ENCODE measurements around the gene DRG1. TPM values are rescaled to one million over a fixed set of nuclear protein-coding genes. Genes with fewer than 3 reads are reported as not detected.
"Not testable (repeated sequence)": the region's sequence is repeated elsewhere in the genome, so short reads cannot be mapped to it uniquely, and the experiment has no call there.

DRG1 gene
- total and polyA plus RNA-seq, 2 experiments from 2014 or later, result 63.9 to 87.6 TPM

DNA sequence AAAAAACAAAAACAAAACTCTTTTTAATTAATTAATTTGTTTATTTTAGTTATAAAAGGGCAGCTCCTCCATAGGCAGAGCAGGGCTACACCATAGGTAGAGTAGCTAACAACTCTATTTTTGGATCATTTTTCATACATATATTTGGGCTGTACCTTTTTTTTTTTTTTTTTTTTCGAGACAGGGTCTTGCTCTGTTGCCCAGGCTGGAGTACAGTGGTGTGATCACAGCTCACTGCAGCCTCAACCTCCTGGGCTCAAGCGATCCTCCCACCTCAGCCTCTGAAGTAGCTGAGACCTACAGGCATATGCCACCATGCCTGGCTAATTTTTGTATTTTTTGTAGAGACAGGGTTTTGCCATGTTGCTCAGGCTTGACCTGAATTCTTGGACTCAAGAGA lies 2.9 kb downstream of the DRG1 start:
- H3K27ac Mint-ChIP-seq; H3K27ac ChIP-seq (ENCODE audit: low read depth); H3K9me3 Mint-ChIP-seq; H3K4me3 Mint-ChIP-seq; DNase-seq (ENCODE audit: low spot score); H3K4me3 ChIP-seq; H2AFZ ChIP-seq; ATAC-seq; H3F3A ChIP-seq (replicated peaks; ENCODE audit: low read depth); H3K27me3 Mint-ChIP-seq (ENCODE audit: insufficient read depth, low read depth, poor library complexity); H3K4me2 ChIP-seq; H3K4me1 Mint-ChIP-seq; H3K9me2 ChIP-seq (ENCODE audit: insufficient read depth); H3K27me3 ChIP-seq (ENCODE audit: insufficient read depth): not testable (repeated sequence)
- Histone ChIP-seq H3K79me2 (replicated peaks; ENCODE audit: insufficient read depth) (peaks cover 61% of the 10 kb centered on the region), H4K20me1 (replicated peaks; ENCODE audit: insufficient read depth) (peaks cover 31% of the 10 kb centered on the region), H3K36me3 (ENCODE audit: insufficient read depth) (peaks cover 38% of the 10 kb centered on the region), H3K4me1 (ENCODE audit: insufficient read depth) (peaks cover 16% of the 10 kb centered on the region)
- H3K36me3 Mint-ChIP-seq (ENCODE audit: low read depth), result peaks cover 47% of the 10 kb centered on the region

DNA sequence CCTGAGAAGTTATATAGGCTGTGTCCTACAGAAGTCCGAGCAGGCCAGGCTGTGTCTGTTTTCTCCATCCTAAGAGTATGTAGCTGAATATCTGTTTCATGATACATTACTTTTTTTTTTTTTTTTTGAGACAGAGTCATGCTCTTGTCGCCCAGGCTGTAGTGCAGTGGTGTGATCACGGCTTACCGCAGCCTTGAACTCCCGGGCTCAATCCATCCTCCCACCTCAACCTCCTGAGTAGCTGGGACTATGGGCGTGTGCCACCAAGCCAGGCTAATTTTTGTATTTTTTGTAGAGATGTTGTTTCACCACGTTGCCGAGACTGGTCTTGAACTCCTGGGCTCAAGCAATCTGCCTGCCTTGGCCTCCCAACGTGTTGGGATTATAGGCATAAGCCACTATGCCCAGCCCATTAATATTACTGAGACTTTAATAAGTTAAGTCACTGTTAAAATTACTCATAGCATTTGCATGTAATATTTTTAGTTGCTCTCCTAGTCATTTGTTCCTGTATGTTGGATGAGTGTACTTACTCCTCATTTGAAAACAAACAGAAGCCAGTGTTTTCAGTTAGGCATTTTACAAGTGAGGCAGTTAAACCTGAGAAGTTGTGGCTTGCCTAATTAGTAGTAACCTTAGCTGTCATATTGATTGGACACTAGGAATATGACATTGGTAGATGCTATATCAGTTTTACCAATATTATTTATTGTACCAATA lies 26.1 kb downstream of the DRG1 start:
- H3K4me1 Mint-ChIP-seq, result no peaks in the 10 kb centered on the region
- ATAC-seq, result no peak
- no peak for DNase-seq (ENCODE audit: low spot score)
- no peak for TF ChIP-seq JUNB (IDR thresholded peaks at IDR 0.05; ENCODE audit: unreplicated experiment)
- TF ChIP-seq POLR2AphosphoS5 (IDR thresholded peaks at IDR 0.05; ENCODE audit: low read depth), result no peak
- no peak for TF ChIP-seq ZNF331 (CRISPR knock-in tag; IDR thresholded peaks at IDR 0.05; ENCODE audit: low read depth)
- TF ChIP-seq, protein P1, sequence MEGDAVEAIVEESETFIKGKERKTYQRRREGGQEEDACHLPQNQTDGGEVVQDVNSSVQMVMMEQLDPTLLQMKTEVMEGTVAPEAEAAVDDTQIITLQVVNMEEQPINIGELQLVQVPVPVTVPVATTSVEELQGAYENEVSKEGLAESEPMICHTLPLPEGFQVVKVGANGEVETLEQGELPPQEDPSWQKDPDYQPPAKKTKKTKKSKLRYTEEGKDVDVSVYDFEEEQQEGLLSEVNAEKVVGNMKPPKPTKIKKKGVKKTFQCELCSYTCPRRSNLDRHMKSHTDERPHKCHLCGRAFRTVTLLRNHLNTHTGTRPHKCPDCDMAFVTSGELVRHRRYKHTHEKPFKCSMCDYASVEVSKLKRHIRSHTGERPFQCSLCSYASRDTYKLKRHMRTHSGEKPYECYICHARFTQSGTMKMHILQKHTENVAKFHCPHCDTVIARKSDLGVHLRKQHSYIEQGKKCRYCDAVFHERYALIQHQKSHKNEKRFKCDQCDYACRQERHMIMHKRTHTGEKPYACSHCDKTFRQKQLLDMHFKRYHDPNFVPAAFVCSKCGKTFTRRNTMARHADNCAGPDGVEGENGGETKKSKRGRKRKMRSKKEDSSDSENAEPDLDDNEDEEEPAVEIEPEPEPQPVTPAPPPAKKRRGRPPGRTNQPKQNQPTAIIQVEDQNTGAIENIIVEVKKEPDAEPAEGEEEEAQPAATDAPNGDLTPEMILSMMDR (conservative IDR thresholded peaks at IDR 0.05; ENCODE audit: low read depth in 2 of 2), result no peak
- TF ChIP-seq STAT1 (IDR thresholded peaks at IDR 0.05; ENCODE audit: unreplicated experiment), result no peak
- TF ChIP-seq, protein P2, sequence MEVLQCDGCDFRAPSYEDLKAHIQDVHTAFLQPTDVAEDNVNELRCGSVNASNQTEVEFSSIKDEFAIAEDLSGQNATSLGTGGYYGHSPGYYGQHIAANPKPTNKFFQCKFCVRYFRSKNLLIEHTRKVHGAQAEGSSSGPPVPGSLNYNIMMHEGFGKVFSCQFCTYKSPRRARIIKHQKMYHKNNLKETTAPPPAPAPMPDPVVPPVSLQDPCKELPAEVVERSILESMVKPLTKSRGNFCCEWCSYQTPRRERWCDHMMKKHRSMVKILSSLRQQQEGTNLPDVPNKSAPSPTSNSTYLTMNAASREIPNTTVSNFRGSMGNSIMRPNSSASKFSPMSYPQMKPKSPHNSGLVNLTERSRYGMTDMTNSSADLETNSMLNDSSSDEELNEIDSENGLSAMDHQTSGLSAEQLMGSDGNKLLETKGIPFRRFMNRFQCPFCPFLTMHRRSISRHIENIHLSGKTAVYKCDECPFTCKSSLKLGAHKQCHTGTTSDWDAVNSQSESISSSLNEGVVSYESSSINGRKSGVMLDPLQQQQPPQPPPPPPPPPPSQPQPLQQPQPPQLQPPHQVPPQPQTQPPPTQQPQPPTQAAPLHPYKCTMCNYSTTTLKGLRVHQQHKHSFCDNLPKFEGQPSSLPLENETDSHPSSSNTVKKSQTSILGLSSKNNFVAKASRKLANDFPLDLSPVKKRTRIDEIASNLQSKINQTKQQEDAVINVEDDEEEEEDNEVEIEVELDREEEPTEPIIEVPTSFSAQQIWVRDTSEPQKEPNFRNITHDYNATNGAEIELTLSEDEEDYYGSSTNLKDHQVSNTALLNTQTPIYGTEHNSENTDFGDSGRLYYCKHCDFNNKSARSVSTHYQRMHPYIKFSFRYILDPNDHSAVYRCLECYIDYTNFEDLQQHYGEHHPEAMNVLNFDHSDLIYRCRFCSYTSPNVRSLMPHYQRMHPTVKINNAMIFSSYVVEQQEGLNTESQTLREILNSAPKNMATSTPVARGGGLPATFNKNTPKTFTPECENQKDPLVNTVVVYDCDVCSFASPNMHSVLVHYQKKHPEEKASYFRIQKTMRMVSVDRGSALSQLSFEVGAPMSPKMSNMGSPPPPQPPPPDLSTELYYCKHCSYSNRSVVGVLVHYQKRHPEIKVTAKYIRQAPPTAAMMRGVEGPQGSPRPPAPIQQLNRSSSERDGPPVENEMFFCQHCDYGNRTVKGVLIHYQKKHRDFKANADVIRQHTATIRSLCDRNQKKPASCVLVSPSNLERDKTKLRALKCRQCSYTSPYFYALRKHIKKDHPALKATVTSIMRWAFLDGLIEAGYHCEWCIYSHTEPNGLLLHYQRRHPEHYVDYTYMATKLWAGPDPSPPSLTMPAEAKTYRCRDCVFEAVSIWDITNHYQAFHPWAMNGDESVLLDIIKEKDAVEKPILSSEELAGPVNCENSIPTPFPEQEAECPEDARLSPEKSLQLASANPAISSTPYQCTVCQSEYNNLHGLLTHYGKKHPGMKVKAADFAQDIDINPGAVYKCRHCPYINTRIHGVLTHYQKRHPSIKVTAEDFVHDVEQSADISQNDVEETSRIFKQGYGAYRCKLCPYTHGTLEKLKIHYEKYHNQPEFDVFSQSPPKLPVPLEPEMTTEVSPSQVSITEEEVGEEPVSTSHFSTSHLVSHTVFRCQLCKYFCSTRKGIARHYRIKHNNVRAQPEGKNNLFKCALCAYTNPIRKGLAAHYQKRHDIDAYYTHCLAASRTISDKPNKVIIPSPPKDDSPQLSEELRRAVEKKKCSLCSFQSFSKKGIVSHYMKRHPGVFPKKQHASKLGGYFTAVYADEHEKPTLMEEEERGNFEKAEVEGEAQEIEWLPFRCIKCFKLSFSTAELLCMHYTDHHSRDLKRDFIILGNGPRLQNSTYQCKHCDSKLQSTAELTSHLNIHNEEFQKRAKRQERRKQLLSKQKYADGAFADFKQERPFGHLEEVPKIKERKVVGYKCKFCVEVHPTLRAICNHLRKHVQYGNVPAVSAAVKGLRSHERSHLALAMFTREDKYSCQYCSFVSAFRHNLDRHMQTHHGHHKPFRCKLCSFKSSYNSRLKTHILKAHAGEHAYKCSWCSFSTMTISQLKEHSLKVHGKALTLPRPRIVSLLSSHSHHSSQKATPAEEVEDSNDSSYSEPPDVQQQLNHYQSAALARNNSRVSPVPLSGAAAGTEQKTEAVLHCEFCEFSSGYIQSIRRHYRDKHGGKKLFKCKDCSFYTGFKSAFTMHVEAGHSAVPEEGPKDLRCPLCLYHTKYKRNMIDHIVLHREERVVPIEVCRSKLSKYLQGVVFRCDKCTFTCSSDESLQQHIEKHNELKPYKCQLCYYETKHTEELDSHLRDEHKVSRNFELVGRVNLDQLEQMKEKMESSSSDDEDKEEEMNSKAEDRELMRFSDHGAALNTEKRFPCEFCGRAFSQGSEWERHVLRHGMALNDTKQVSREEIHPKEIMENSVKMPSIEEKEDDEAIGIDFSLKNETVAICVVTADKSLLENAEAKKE (CRISPR knock-in tag; IDR thresholded peaks at IDR 0.05), result no peak
- TF ChIP-seq NANOG (IDR thresholded peaks at IDR 0.05; ENCODE audit: borderline replicate concordance), result no peak
- TF ChIP-seq EZH2 (IDR thresholded peaks at IDR 0.05; ENCODE audit: low read depth, unreplicated experiment), result no peak
- TF ChIP-seq, protein P3, sequence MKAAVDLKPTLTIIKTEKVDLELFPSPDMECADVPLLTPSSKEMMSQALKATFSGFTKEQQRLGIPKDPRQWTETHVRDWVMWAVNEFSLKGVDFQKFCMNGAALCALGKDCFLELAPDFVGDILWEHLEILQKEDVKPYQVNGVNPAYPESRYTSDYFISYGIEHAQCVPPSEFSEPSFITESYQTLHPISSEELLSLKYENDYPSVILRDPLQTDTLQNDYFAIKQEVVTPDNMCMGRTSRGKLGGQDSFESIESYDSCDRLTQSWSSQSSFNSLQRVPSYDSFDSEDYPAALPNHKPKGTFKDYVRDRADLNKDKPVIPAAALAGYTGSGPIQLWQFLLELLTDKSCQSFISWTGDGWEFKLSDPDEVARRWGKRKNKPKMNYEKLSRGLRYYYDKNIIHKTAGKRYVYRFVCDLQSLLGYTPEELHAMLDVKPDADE (IDR thresholded peaks at IDR 0.05), result no peak

More for the DNA sequence above, 26.1 kb downstream of the DRG1 start:
- H3K36me3 ChIP-seq (ENCODE audit: insufficient read depth), result peaks cover 55% of the 10 kb centered on the region
- H3K27me3 Mint-ChIP-seq (ENCODE audit: insufficient read depth, low read depth, poor library complexity), result peaks cover 7% of the 10 kb centered on the region
- H3K9me2 ChIP-seq (ENCODE audit: insufficient read depth), result no peaks in the 10 kb centered on the region
- no peaks in the 10 kb centered on the region for H3K79me2 ChIP-seq (replicated peaks; ENCODE audit: insufficient read depth)
- H3F3A ChIP-seq (replicated peaks; ENCODE audit: low read depth), result no peaks in the 10 kb centered on the region
- no peaks in the 10 kb centered on the region for H3K9me3 Mint-ChIP-seq
- peaks cover 5% of the 10 kb centered on the region; the same call in 1 of the 2 replicates for H4K20me1 ChIP-seq (replicated peaks; ENCODE audit: insufficient read depth)
- H3K36me3 Mint-ChIP-seq (ENCODE audit: low read depth), result peaks cover 83% of the 10 kb centered on the region
- no peak overlapping the region for H3K27ac ChIP-seq (ENCODE audit: low read depth)
- no peak overlapping the region for H3K4me3 Mint-ChIP-seq
- H3K4me2 ChIP-seq, result no peak overlapping the region
- H2AFZ ChIP-seq, result no peak overlapping the region
- no peak overlapping the region for H3K4me3 ChIP-seq
- H3K27ac Mint-ChIP-seq, result no peak overlapping the region
- H3K27me3 ChIP-seq (ENCODE audit: insufficient read depth), result no peaks in the 10 kb centered on the region
- H3K4me1 ChIP-seq (ENCODE audit: insufficient read depth), result no peaks in the 10 kb centered on the region

Measured in GM23338 (cell line).